ENCODE results near the gene FCRL2.

Gene FCRL2, protein sequence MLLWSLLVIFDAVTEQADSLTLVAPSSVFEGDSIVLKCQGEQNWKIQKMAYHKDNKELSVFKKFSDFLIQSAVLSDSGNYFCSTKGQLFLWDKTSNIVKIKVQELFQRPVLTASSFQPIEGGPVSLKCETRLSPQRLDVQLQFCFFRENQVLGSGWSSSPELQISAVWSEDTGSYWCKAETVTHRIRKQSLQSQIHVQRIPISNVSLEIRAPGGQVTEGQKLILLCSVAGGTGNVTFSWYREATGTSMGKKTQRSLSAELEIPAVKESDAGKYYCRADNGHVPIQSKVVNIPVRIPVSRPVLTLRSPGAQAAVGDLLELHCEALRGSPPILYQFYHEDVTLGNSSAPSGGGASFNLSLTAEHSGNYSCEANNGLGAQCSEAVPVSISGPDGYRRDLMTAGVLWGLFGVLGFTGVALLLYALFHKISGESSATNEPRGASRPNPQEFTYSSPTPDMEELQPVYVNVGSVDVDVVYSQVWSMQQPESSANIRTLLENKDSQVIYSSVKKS

DNA sequence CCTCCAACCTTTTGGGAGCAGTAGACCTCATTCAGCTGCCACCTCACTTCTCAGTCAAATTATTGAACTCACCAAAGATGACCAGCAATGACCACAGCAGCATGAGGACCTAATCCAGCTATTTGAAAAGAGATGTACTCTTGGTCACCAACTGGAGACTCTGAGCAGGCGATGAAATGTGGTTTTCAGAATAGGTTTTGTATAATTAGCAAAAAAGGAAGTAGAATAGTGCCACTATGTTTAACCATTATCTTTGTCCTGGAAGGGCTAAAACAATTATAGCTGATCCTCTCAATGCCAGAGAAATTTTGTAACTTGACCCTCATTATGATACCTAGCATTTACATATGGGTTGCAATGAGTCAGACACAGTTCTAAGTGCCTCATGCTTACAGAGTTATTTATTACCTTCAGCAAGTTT is at the start of gene FCRL2:
TSS of gene FCRL2 (minus strand) at position 162 of the 421 bp plus-strand sequence. CDS start at position 103, 59 bp downstream.
- TF ChIP-seq, protein P1, sequence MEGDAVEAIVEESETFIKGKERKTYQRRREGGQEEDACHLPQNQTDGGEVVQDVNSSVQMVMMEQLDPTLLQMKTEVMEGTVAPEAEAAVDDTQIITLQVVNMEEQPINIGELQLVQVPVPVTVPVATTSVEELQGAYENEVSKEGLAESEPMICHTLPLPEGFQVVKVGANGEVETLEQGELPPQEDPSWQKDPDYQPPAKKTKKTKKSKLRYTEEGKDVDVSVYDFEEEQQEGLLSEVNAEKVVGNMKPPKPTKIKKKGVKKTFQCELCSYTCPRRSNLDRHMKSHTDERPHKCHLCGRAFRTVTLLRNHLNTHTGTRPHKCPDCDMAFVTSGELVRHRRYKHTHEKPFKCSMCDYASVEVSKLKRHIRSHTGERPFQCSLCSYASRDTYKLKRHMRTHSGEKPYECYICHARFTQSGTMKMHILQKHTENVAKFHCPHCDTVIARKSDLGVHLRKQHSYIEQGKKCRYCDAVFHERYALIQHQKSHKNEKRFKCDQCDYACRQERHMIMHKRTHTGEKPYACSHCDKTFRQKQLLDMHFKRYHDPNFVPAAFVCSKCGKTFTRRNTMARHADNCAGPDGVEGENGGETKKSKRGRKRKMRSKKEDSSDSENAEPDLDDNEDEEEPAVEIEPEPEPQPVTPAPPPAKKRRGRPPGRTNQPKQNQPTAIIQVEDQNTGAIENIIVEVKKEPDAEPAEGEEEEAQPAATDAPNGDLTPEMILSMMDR (IDR thresholded peaks at IDR 0.05): no peak
- Histone ChIP-seq H3K36me3 (no peaks in the 10 kb centered on the region), H3K4me3 (ENCODE audit: low read depth in 1 of 2, low read length in 1 of 2) (no peak within 1 kb of the TSS), H3K27me3 (peaks cover 23% of the 10 kb centered on the region), H3K4me1 (ENCODE audit: control insufficient read depth in 1 of 2, insufficient read depth in 1 of 2, low read depth in 1 of 2, low read length in 1 of 2) (no peaks in the 10 kb centered on the region), H3K9me3 (no peaks in the 10 kb centered on the region), H3K27ac (no peak within 1 kb of the TSS)

DNA sequence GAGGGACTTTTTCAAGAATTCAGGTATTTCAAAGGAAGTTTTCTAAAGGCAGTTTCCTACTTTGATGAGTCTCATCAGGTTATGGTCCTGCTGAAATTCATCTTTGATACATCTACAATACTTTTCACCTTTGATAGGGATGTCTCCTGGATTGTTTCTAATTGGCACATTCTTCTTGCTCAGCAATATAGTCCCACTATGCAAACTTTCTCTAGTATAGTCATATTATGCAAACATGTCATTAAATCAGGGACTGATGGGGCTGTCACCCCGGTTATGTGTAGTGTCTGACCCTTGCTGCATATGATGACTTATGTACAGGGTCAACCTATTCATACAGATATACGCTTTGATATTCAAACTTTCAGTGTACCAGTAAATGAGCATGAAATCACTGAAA is 43.4 kb upstream of the FCRL2 start:
- Histone ChIP-seq H3K4me3 (ENCODE audit: low read depth in 1 of 2, low read length in 1 of 2) (peak overlapping the region; percentile 58 to 65), H3K4me1 (ENCODE audit: control insufficient read depth in 1 of 2, insufficient read depth in 1 of 2, low read depth in 1 of 2, low read length in 1 of 2) (peaks cover 29 to 42% of the 10 kb centered on the region in 2 experiments), H3K9me3 (no peaks in the 10 kb centered on the region), H3K36me3 (no peaks in the 10 kb centered on the region), H3K27me3 (no peaks in the 10 kb centered on the region), H3K27ac (peak overlapping the region; percentile 80)
- TF ChIP-seq, protein P1 (IDR thresholded peaks at IDR 0.05): no peak

DNA sequence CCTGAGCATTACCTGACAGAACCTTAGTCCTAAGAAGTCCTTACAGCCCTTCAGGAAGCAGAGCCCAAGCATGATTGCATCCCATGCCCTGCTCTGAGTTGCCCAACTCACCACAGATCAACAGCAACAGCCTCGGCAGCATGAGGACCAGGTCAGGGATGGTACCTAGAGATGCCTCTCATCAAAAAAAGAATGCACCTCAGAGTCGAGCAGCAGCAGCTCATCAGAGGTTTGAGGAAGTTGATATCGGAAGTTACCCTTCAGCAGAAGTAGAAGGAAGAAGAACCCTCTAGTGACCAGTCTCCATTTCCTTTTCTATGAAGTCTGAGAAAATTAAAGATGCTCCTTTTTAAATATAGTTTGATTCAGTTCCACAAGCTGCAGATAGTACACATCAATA is 43.0 kb upstream of the FCRL2 start, which contains the start of gene FCRL1:
TSS of gene FCRL1 (minus strand) at position 225 of the 400 bp plus-strand sequence. CDS start at position 142, 83 bp downstream.
- no peaks in the 10 kb centered on the region for H3K27me3 ChIP-seq
- H3K4me1 ChIP-seq (ENCODE audit: control insufficient read depth in 1 of 2, insufficient read depth in 1 of 2, low read depth in 1 of 2, low read length in 1 of 2): peaks cover 29 to 42% of the 10 kb centered on the region in 2 experiments
- no peaks in the 10 kb centered on the region for H3K9me3 ChIP-seq
- H3K36me3 ChIP-seq: no peaks in the 10 kb centered on the region
- peak within 1 kb of the TSS; percentile 58 to 65 for H3K4me3 ChIP-seq (ENCODE audit: low read depth in 1 of 2, low read length in 1 of 2)
- peak within 1 kb of the TSS; percentile 80 for H3K27ac ChIP-seq
- TF ChIP-seq, protein P1 (IDR thresholded peaks at IDR 0.05): no peak

DNA sequence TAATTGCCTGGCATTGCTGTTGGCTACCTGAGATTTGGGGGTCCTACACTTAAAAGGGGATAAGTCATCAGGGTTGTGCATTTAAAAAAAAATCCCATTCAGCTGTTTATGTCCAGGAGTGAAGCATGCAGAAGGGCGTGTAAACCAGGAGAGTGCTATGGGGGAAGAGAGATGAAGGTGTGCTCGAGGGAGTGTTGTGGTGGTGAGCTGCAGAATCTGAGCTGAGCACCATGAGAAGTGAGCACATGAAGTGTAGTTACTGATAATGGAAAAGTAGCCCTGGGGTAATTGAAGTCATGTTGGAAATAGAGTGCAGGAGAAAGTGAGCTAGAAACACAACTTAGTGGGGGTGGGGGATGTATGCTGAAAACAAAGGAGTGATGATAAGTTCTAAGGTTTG is 42.3 kb upstream of the FCRL2 start:
- no peaks in the 10 kb centered on the region for H3K36me3 ChIP-seq
- H3K9me3 ChIP-seq: no peaks in the 10 kb centered on the region
- TF ChIP-seq, protein P1 (IDR thresholded peaks at IDR 0.05): no peak
- peaks cover 29 to 42% of the 10 kb centered on the region in 2 experiments for H3K4me1 ChIP-seq (ENCODE audit: control insufficient read depth in 1 of 2, insufficient read depth in 1 of 2, low read depth in 1 of 2, low read length in 1 of 2)
- peak overlapping the region; percentile 58 to 65 for H3K4me3 ChIP-seq (ENCODE audit: low read depth in 1 of 2, low read length in 1 of 2)
- H3K27me3 ChIP-seq: no peaks in the 10 kb centered on the region
- H3K27ac ChIP-seq: peak overlapping the region; percentile 80

DNA sequence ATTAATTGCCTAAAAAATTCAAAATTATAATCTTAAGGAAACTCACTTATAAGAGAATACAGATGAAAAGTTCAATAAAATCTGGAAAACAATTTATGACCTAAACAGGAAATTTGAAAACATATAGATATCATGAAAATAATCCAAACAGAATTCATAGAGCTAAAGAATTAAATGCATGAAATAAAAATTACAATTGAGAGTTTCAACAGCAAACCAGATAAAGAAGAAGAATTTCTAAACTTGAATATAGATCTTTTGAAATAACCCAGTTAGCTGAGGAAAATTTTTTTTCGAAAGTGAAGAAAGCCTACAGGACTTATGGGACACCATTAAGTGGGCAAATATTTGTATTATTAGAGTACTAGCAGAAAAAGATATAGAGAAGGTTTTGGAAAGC is 36.3 kb upstream of the FCRL2 start:
- no peak overlapping the region for H3K27ac ChIP-seq
- TF ChIP-seq, protein P1 (IDR thresholded peaks at IDR 0.05): no peak

More for the DNA sequence above, 36.3 kb upstream of the FCRL2 start:
- Histone ChIP-seq H3K9me3 (no peaks in the 10 kb centered on the region), H3K27me3 (no peaks in the 10 kb centered on the region), H3K4me3 (ENCODE audit: low read depth in 1 of 2, low read length in 1 of 2) (no peak overlapping the region), H3K36me3 (no peaks in the 10 kb centered on the region), H3K4me1 (ENCODE audit: control insufficient read depth in 1 of 2, insufficient read depth in 1 of 2, low read depth in 1 of 2, low read length in 1 of 2) (peaks cover 4 to 16% of the 10 kb centered on the region in 2 experiments)
